ENCODE data around the gene TLE4.
"Not testable (repeated sequence)": the region's sequence is repeated elsewhere in the genome, so short reads cannot be mapped to it uniquely, and the experiment has no call there.

Gene TLE4

GRCh38 chr9:79603222-79603920 is 31.6 kb downstream of the TLE4 start:
- DNase-seq (ENCODE audit: low read depth in 3 of 3) = no peak

GRCh38 chr9:79604149-79604548 is 32.4 kb downstream of the TLE4 start:
- DNase-seq (ENCODE audit: low read depth in 3 of 3) = no peak

- no peak for DNase-seq (ENCODE audit: low read depth in 3 of 3)
Measured at GRCh38 chr9:79604921-79605562, 33.3 kb downstream of the TLE4 start.

GRCh38 chr9:79606529-79606928 is 34.8 kb downstream of the TLE4 start:
- not testable (repeated sequence) for DNase-seq (ENCODE audit: low read depth in 3 of 3)

GRCh38 chr9:79609468-79610018 is 37.8 kb downstream of the TLE4 start:
- no peak for DNase-seq (ENCODE audit: low read depth in 3 of 3)

- DNase-seq (ENCODE audit: low read depth in 3 of 3) = no peak
Measured at GRCh38 chr9:79610019-79610631, 38.4 kb downstream of the TLE4 start.

- DNase-seq (ENCODE audit: low read depth in 3 of 3) = no peak
Measured at GRCh38 chr9:79610791-79611614, 39.2 kb downstream of the TLE4 start.

GRCh38 chr9:79613145-79613544 is 41.4 kb downstream of the TLE4 start:
- no peak for DNase-seq (ENCODE audit: low read depth in 3 of 3)

- DNase-seq (ENCODE audit: low read depth in 3 of 3) = no peak
Measured at GRCh38 chr9:79615038-79615437, 43.3 kb downstream of the TLE4 start.

- no peak for DNase-seq (ENCODE audit: low read depth in 3 of 3)
Measured at GRCh38 chr9:79616013-79616412, 44.2 kb downstream of the TLE4 start.

GRCh38 chr9:79616971-79617370 is 45.2 kb downstream of the TLE4 start:
- DNase-seq (ENCODE audit: low read depth in 3 of 3) = no peak

GRCh38 chr9:79617395-79617794 is 45.6 kb downstream of the TLE4 start:
- no peak for DNase-seq (ENCODE audit: low read depth in 3 of 3)

- DNase-seq (ENCODE audit: low read depth in 3 of 3) = no peak
Measured at GRCh38 chr9:79619930-79620329, 48.2 kb downstream of the TLE4 start.

- no peak for DNase-seq (ENCODE audit: low read depth in 3 of 3)
Measured at GRCh38 chr9:79621916-79622575, 50.3 kb downstream of the TLE4 start.

GRCh38 chr9:79623799-79624721 is 52.3 kb downstream of the TLE4 start:
- DNase-seq (ENCODE audit: low read depth in 3 of 3) = no peak

- no peak for DNase-seq (ENCODE audit: low read depth in 3 of 3)
Measured at GRCh38 chr9:79629721-79630120, 58.0 kb downstream of the TLE4 start.

GRCh38 chr9:79630521-79631403 is 59.0 kb downstream of the TLE4 start:
- DNase-seq (ENCODE audit: low read depth in 3 of 3) = no peak

- DNase-seq (ENCODE audit: low read depth in 3 of 3) = no peak
Measured at GRCh38 chr9:79632060-79632459, 60.3 kb downstream of the TLE4 start.

- DNase-seq (ENCODE audit: low read depth in 3 of 3) = no peak
Measured at GRCh38 chr9:79632705-79633104, 60.9 kb downstream of the TLE4 start.

Data from stimulated activated CD4-positive, alpha-beta T cell treated with anti-CD3 and anti-CD28 coated beads, TNF-alpha, amount 100 ng/mL, for 4 hours (primary cell).